ENCODE results near the gene FANCD2.

GRCh38 chr3:10142707-10143560 is 116.7 kb downstream of the FANCD2 start:
- TF ChIP-seq POLR2A (IDR thresholded peaks at IDR 0.05; ENCODE audit: low read depth, low read length) (peak; percentile 41; the same call in 1 of the 2 replicates), TAF1 (IDR thresholded peaks at IDR 0.05; ENCODE audit: borderline replicate concordance, low read depth, low read length) (no peak), POLR2AphosphoS5 (IDR thresholded peaks at IDR 0.05; ENCODE audit: low read depth, low read length) (no peak)

Measured in GM12892 (cell line).